PC-3 (cell line): ENCODE data around the gene DCAF15.

Experiments used
- EZH2 ChIP-seq: fragments of 300-600 bp; sonication (generic); IDR thresholded peaks from one replicate; pipeline ENCODE4 v1.6.1; 2017; ENCODE audit warnings: antibody characterized with exemption, mild to moderate bottlenecking, low read length; ENCODE audit not compliant: unreplicated experiment
- TF ChIP-seq, protein P1 (sequence below): fragments of 300-600 bp; sonication (generic); conservative IDR thresholded peaks from 2 replicates; pipeline ENCODE4 v1.5.1; 2017; ENCODE audit warnings: antibody characterized with exemption, low read depth, mild to moderate bottlenecking, low read length

DNA sequence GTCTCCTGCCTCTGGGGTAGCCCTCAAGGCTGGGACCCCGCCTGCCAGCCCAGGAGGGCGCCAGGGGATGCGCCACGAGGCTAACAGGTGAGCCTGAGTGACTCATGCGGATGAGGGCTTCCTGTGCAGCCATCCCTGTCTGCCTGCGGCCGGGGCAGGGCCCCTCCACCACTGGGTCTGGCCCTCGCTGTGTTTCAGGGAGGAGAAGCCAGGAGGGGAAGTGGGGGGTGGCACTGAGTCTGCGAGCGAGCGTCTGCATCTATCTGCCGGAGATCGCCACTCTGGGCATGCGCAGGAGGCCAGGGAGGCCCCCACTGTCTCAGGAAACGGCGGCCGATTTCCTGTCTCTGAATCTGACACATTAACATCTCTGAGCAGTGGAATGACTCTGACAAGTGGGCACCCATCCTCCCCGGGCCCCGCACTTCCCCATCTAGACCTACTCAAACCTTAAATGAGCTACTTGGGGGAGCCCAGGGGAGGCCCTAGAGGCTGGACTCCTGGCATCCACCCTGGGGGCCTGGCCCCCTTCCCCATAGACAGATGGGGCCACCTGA, 34.1 kb downstream of the DCAF15 start:
- TF ChIP-seq EZH2 = no peak
- TF ChIP-seq, protein P1, sequence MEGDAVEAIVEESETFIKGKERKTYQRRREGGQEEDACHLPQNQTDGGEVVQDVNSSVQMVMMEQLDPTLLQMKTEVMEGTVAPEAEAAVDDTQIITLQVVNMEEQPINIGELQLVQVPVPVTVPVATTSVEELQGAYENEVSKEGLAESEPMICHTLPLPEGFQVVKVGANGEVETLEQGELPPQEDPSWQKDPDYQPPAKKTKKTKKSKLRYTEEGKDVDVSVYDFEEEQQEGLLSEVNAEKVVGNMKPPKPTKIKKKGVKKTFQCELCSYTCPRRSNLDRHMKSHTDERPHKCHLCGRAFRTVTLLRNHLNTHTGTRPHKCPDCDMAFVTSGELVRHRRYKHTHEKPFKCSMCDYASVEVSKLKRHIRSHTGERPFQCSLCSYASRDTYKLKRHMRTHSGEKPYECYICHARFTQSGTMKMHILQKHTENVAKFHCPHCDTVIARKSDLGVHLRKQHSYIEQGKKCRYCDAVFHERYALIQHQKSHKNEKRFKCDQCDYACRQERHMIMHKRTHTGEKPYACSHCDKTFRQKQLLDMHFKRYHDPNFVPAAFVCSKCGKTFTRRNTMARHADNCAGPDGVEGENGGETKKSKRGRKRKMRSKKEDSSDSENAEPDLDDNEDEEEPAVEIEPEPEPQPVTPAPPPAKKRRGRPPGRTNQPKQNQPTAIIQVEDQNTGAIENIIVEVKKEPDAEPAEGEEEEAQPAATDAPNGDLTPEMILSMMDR = no peak
